Mucosa of gallbladder (tissue), 1 donor: ENCODE results near the gene RSBN1. TPM values are rescaled to one million over a fixed set of nuclear protein-coding genes. Genes with fewer than 3 reads are reported as not detected.
"Not testable (repeated sequence)": the region's sequence is repeated elsewhere in the genome, so short reads cannot be mapped to it uniquely, and the experiment has no call there.

Experiments
- DNase-seq: peaks from one replicate; pipeline ENCODE4 v3.0.0-alpha.2; 2020; ENCODE audit warnings: low spot score
- total RNA-seq: library from RNA; stranded (reverse); gene quantifications from one replicate; pipeline ENCODE4 v1.2.1, GENCODE V29; 2021
- donor health status: DM: no; HTN: no; CAD: no.

Gene RSBN1
- total RNA-seq, 1 donor from 2014 or later = 20.5 TPM

DNA sequence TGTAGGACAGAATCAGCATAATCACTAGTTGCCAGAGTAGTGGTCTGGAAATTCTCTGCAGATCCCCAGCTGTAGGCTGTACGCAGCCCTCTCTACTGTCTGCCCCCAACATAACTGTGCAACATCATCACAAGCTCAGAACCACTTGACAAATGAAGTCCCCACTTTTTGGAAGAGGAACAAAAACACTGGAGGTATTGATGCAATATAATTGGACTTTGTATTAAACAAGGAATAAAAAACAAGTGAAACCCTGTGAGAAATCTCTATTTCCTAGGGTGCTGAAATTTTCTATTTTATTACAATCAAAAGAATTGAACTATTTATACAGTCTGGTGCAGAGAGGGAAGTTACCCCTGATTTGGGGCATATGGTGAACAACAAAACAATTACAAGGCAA is 68.2 kb downstream of the RSBN1 start:
- DNase-seq = no peak

DNA sequence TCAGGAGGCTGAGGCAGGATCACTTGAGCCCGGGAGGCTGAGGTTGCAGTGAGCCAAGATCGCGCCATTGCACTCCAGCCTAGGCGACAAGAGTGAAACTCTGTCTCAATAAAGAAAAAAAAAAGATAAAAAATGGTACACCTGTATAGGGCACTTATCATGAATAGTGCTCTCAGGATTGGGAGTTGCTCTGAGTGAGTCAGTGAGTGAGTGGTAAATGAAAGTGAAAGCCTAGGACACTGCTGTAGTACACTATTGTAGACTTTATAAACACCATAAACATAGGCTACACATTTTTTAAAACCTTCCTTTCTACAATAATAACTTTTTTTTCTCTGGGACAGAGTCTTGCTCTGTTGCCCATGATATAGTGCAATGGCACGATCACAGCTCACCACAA is 69.8 kb downstream of the RSBN1 start:
- no peak for DNase-seq

DNA sequence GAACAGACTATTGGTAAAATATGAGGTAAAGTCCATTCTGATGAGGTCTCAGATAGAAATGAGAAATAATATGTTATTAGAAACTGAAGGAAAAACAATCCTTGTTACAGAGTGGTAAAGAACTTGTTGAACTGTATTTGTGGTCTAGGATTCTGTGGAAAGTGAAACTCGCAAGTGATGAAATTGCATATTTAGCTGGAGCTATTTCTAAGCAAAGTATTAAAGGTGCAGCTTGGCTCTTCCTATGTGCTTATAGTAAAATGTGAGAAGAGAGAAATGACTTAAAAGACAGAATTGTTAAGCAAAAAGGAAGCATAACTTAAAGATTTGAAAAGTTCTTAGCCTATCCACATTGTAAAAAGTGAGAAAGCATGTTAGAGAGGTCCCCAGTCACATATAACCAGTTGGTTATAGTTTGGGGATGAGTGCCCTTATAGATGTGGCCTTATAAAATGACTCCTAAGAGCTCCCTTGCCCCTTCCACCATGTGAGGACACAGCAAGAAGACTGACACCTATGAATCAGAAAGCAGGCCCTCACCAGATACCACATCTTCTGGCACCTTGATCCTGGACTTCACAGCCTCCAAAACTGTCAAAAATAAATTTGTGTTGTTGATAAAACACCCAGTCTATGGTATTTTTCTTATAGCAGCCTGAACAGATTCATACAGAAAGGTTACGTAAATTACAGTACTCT is 77.8 kb downstream of the RSBN1 start:
- no peak for DNase-seq

GRCh38 chr1:113732802-113733201 is 79.5 kb downstream of the RSBN1 start:
- DNase-seq = no peak

DNA sequence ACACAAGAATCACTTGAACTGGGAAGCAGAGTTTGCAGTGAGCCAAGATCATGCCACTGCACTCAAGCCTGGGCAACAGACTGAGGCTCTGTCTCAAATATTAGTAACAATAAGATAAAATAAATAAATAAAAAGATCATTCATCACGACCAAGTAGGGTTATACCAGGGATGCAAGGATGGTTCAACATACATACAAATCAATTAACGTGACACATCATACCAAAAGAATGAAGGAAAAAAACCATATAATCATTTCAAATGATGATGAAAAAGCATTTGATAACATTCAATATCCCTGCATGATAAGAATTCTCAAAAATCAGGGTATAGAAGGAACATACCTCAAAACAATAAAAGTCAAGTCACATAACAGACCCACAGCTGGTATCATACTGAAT is 91.3 kb downstream of the RSBN1 start:
- DNase-seq = no peak

- not testable (repeated sequence) for DNase-seq
Measured at GRCh38 chr1:113718621-113719020, 93.7 kb downstream of the RSBN1 start.

DNA sequence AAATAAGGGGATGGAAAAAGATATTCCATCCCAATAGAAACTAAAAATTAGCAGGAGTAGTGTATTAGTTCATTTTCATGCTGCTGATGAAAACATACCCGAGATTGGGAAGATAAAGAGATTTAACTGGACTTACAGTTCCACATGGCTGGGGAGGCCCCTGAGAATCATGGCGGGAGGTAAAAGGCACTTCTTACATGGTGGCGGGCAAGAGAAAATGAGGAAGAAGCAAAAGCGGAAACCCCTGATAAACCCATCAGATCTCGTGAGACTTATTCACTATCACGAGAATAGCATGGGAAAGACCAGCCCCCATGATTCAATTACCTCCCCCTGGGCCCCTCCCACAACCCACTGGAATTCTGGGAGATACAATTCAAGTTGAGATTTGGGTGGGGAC is 94.8 kb downstream of the RSBN1 start:
- DNase-seq = not testable (repeated sequence)

- DNase-seq = no peak
Measured at GRCh38 chr1:113714606-113715269, 97.5 kb downstream of the RSBN1 start.

Other genes with a start within 250 kb of the RSBN1 start
- gene PHTF1, start 53.0 kb downstream of the RSBN1 start, total RNA-seq = 27.1 TPM
- gene PTPN22, start 59.2 kb upstream of the RSBN1 start, total RNA-seq = 3.1 TPM
- 20.9 TPM for gene BCL2L15, start 75.1 kb upstream of the RSBN1 start, total RNA-seq
- 21.5 TPM for gene AP4B1, start 92.3 kb upstream of the RSBN1 start, total RNA-seq
- gene DCLRE1B, start 92.8 kb upstream of the RSBN1 start, total RNA-seq = 6.0 TPM
- 72.3 TPM for gene HIPK1, start 116.8 kb upstream of the RSBN1 start, total RNA-seq
- 74.8 TPM for gene OLFML3, start 167.0 kb upstream of the RSBN1 start, total RNA-seq